GM06990 (cell line): ENCODE results near the gene POMZP3.
A peak's percentile ranks its signal among the peaks of the same experiment; 100 is the strongest.
"Not testable (repeated sequence)": the region's sequence is repeated elsewhere in the genome, so short reads cannot be mapped to it uniquely, and the experiment has no call there.

Experiments used
- DNase-seq: peaks from one replicate; pipeline ENCODE4 v3.0.0-alpha.2; 2011; ENCODE audit not compliant: insufficient read length; ENCODE audit errors: extremely low read depth
- H3K27me3 ChIP-seq: replicated peaks from 2 replicates; pipeline ENCODE4 v1.6.0; 2011; ENCODE audit warnings: low read length; ENCODE audit not compliant: control insufficient read depth, insufficient read depth
- H3K36me3 ChIP-seq: 2 replicates; pipeline ENCODE4 v1.5.1; 2011; ENCODE audit warnings: low read length; ENCODE audit not compliant: control insufficient read depth, insufficient read depth
- H3K4me3 ChIP-seq: replicated peaks from 2 replicates; pipeline ENCODE4 v1.5.1; 2011; ENCODE audit warnings: low read depth, mild to moderate bottlenecking, control low read depth, low read length
- CTCF ChIP-seq: IDR thresholded peaks from 2 replicates; pipeline ENCODE4 v1.5.1; 2011; ENCODE audit warnings: low read length, control low read depth, mild to moderate bottlenecking, inconsistent platforms; ENCODE audit not compliant: insufficient read depth, poor library complexity, severe bottlenecking

Gene POMZP3

GRCh38 chr7:76613783-76614182 lies 13.3 kb downstream of the POMZP3 start:
- not testable (repeated sequence) for H3K27me3 ChIP-seq, H3K36me3 ChIP-seq, DNase-seq, H3K4me3 ChIP-seq
- TF ChIP-seq CTCF = peak; percentile 21

- not testable (repeated sequence) for H3K4me3 ChIP-seq, H3K36me3 ChIP-seq, DNase-seq, H3K27me3 ChIP-seq
Measured at GRCh38 chr7:76612232-76612631, 14.8 kb downstream of the POMZP3 start.

GRCh38 chr7:76609864-76610263 lies 17.2 kb downstream of the POMZP3 start:
- not testable (repeated sequence) for DNase-seq, H3K27me3 ChIP-seq, H3K36me3 ChIP-seq, H3K4me3 ChIP-seq

- H3K27me3 ChIP-seq, H3K36me3 ChIP-seq, H3K4me3 ChIP-seq: not testable (repeated sequence)
- peak; percentile 5 for DNase-seq
Measured at GRCh38 chr7:76608469-76608868, 18.6 kb downstream of the POMZP3 start.

GRCh38 chr7:76606027-76606426 lies 21.1 kb downstream of the POMZP3 start:
- H3K27me3 ChIP-seq, H3K4me3 ChIP-seq, H3K36me3 ChIP-seq: not testable (repeated sequence)
- peak; percentile 19 for DNase-seq

- not testable (repeated sequence) for DNase-seq, H3K4me3 ChIP-seq, H3K27me3 ChIP-seq, H3K36me3 ChIP-seq
Measured at GRCh38 chr7:76600650-76601049, 26.4 kb downstream of the POMZP3 start.

- DNase-seq = not testable (repeated sequence)
Measured at GRCh38 chr7:76600116-76600482, 27.0 kb downstream of the POMZP3 start.

GRCh38 chr7:76598590-76599264 lies 28.4 kb downstream of the POMZP3 start:
- H3K27me3 ChIP-seq, H3K36me3 ChIP-seq, H3K4me3 ChIP-seq, DNase-seq: not testable (repeated sequence)

More at GRCh38 chr7:76600116-76600482, 27.0 kb downstream of the POMZP3 start:
- H3K4me3 ChIP-seq, H3K36me3 ChIP-seq, H3K27me3 ChIP-seq: not testable (repeated sequence)

GRCh38 chr7:76597288-76597687 lies 29.8 kb downstream of the POMZP3 start:
- not testable (repeated sequence) for H3K27me3 ChIP-seq, H3K4me3 ChIP-seq, H3K36me3 ChIP-seq, DNase-seq

- DNase-seq, H3K27me3 ChIP-seq, H3K36me3 ChIP-seq: not testable (repeated sequence)
Measured at GRCh38 chr7:76592694-76593093, 34.4 kb downstream of the POMZP3 start.

GRCh38 chr7:76591602-76592304 lies 35.3 kb downstream of the POMZP3 start:
- H3K27me3 ChIP-seq, H3K36me3 ChIP-seq, H3K4me3 ChIP-seq: not testable (repeated sequence)
- peak; percentile 26 for DNase-seq

More at GRCh38 chr7:76592694-76593093, 34.4 kb downstream of the POMZP3 start:
- not testable (repeated sequence) for H3K4me3 ChIP-seq

- not testable (repeated sequence) for H3K36me3 ChIP-seq, DNase-seq, H3K27me3 ChIP-seq, H3K4me3 ChIP-seq
Measured at GRCh38 chr7:76591033-76591432, 36.0 kb downstream of the POMZP3 start.

- not testable (repeated sequence) for H3K4me3 ChIP-seq, H3K36me3 ChIP-seq, H3K27me3 ChIP-seq, DNase-seq
Measured at GRCh38 chr7:76588586-76588985, 38.5 kb downstream of the POMZP3 start.
